Ramos (cell line): ENCODE data around the gene ESD.
"Not testable (repeated sequence)": the region's sequence is repeated elsewhere in the genome, so short reads cannot be mapped to it uniquely, and the experiment has no call there.

Source experiments
- in situ Hi-C: fragments of 300-500 bp; cut with MboI; formaldehyde crosslinking; loops from one replicate; pipeline ENCODE4 v1.14.3; 2022; ENCODE audit warnings: low sequenced_read_pairs; ENCODE audit not compliant: unreplicated experiment

The ESD gene

GRCh38 chr13:46797501-46798237, 708 bp upstream of the ESD start:
- in situ Hi-C loops, result no loop called here

DNA sequence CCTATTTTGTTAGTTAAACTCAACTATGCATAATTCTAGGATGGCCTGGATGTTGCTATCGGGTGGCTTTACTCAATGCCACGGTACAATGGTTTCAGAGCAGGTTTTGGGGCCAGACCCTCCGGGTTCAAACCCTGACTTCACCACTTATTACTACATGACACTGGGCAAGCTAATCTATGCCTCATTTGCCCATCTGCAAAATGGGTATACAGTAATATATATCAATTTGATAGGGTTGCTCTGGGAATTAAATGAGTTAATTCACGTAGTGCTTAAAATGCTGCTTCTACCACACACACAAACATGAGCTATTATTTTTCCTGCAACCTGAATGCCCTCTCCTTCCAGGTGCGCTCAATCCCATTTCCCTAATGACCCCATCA, 839 bp downstream of the ESD start:
- in situ Hi-C loops, result no loop called here

DNA sequence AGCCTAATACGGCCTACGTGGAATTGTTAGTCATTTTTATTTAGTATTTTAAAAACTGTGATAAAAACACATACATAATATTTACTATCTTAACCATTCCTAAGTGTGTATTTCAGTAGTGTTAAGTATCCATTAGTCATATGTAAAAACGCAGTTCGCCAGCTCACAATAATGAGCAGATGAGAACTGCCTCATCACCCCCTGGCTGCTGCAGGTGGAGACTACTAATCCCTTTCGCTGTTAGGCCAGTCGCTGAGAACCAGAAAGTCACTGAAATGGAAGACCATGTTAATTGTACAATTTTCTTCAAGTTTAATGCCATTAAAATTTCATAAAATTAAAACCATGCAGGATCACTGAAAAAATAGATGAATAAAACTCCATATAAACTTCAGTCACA, 1.6 kb downstream of the ESD start:
- in situ Hi-C loops, result no loop called here

DNA sequence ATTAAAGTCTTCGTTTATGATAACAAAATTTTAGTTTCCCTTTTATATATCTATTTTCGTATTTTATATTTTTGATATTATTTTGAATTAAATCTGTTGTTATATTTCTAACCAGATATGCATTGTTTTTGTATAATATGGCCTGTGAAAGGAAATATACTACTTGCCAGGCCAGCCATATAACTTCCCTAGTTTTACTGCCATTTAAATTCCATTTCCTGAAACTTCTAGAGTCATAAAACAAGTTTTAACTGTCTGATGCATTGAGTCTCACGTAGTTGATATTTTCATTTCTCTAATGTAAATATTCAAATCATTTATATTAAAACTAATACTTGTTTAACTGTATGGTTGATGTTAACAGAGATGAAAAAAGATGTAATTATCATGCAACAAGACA, 13.5 kb downstream of the ESD start:
- in situ Hi-C loops, result no loop called here

DNA sequence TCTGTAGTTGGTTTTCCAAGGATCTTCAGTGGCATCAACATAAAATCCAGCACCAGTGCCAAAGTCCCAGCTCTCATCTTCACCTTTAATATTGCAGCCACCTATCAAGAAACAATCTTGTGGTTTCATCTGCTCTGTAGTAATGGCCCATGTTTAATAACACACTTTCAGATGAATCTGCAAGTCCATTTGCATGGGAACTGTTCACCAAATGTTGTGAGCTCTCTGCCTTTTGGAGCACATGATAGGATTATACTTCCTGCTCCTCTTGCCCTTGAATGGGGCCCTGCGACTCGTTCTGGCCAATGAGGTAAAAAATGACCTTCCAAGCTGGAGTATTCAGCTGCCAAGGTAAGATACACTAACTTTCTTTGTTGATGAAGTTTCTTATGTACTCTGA, 14.3 kb downstream of the ESD start:
- in situ Hi-C loops, result no loop called here

GRCh38 chr13:46782066-46782465, 14.9 kb downstream of the ESD start:
- in situ Hi-C loops, result no loop called here

DNA sequence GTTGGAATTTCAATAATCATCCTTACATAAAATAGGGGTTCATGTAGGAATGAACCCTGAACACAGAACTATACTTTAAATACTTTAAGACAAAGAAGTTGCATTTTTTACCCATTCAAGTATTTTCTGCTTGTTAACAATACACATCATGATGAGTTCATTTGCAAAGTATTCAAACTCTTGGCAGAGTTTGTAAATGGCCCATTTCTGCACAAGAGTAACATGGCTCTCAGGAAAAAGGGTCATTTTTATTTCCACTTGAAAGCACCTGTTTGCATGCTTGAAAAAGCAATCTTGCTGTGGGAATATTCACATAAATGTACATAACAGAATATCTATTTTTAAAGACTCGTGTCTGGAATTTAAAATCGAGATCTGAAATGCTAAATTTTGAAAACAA, 18.1 kb downstream of the ESD start:
- in situ Hi-C loops, result no loop called here

- in situ Hi-C loops, result no loop called here
Measured at GRCh38 chr13:46778095-46778494, 18.9 kb downstream of the ESD start.

GRCh38 chr13:46775385-46776107, 21.4 kb downstream of the ESD start:
- in situ Hi-C loops, result no loop called here

- in situ Hi-C loops, result no loop called here
Measured at GRCh38 chr13:46773541-46773940, 23.4 kb downstream of the ESD start.

DNA sequence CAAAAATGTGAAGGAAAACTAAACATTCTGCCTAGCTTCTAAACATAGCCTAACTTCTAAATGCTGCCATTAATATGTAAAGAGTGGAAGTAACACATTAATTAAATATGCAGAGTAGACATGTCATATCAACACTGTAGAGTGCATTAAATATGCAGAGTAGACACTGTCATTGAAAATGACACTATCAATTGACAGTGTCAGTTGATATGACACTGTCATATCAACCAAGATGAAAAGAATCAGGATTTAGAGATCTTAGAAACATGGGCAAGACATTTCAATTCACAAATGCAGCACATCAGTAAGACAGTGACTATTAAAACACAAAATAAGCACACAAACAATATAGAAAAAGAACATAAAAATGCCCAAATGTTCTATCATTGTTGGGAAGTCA, 25.3 kb downstream of the ESD start:
- in situ Hi-C loops, result no loop called here

- in situ Hi-C loops, result not testable (repeated sequence)
Measured at GRCh38 chr13:46769925-46770324, 27.0 kb downstream of the ESD start.

DNA sequence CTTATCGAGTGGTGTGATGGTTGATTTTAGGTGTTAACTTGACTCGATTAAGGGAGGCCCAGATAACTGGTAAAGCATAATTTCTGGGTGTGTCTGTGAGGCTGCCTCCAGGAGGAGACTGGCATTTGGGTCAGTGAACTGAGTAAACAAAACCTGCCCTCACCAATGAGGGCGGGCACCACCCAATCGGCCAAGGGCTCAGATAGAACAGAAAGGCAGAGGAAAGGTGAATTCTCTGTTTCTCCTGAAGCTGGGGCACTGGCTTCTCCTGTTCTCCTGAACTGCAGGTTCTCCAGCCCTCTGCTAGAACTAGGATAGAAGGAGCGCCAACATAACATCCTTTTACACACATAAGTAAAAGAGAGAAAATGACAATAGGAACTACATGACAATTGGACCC, 35.1 kb downstream of the ESD start:
- in situ Hi-C loops, result no loop called here

- in situ Hi-C loops, result no loop called here
Measured at GRCh38 chr13:46761174-46761573, 35.8 kb downstream of the ESD start.

- in situ Hi-C loops, result no loop called here
Measured at GRCh38 chr13:46759846-46760245, 37.1 kb downstream of the ESD start.

GRCh38 chr13:46757640-46758039, 39.3 kb downstream of the ESD start:
- in situ Hi-C loops, result no loop called here

DNA sequence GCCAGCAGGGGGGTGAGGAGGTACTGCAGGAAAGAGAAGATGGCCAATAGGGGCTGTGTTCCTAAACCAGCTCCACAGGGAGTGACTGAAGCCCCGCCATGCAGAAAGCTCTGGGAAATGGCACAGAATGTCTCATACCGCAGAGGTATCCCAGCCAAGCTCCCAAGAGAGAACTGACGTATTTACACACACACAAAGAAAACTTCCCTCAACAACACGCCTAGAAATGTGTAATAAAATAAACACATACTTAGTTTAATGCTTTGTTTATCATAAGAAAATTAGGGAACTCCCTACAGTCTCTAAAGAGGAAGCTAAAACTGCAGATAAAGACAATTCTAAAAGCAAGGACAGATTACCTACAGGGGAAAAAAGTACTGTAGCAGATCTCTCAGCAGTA, 40.0 kb downstream of the ESD start:
- in situ Hi-C loops, result no loop called here

DNA sequence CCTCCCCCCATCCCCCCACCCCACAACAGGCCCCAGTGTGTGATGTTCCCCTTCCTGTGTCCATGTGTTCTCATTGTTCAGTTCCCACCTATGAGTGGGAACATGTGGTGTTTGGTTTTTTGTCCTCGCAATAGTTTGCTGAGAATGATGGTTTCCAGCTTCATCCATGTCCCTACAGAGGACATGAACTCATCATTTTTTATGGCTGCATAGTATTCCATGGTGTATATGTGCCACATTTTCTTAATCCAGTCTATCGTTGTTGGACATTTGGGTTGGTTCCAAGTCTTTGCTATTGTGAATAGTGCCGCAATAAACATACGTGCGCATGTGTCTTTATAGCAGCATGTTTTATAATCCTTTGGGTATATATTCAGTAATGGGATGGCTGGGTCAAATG, 41.5 kb downstream of the ESD start:
- in situ Hi-C loops, result not testable (repeated sequence)

- in situ Hi-C loops, result no loop called here
Measured at GRCh38 chr13:46754812-46755211, 42.1 kb downstream of the ESD start.

GRCh38 chr13:46753917-46754316, 43.0 kb downstream of the ESD start:
- in situ Hi-C loops, result no loop called here

DNA sequence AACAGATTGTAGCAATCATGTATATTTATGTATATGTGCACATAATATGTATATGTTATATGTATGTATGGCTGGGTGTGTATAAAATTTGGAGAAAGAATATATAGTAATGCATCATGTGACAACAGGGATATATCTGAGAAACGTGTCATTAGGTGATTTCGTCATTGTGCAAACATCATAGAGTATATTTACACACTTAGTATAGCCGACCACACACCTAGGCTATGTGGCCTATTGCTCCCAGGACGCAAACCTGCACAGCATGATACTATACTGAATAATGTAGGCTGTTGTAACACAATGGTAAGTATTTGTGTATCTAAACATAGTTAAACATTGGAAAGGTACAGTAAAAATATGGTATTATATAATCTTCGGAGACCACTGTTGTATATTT, 43.8 kb downstream of the ESD start:
- in situ Hi-C loops, result no loop called here
